Neural cell (in vitro differentiated cells): ENCODE results near the gene CSNK2B. TPM values are rescaled to one million over a fixed set of nuclear protein-coding genes. Genes with fewer than 3 reads are reported as not detected.

Source experiments
- H2AFZ ChIP-seq: fragments of 200-600, 300-800 bp; sonication (generic), shearing (Covaris generic); 2 replicates; pipeline ENCODE4 v1.6.0; 2014; ENCODE audit warnings: low read depth, mild to moderate bottlenecking, antibody characterized with exemption, low read length, moderate library complexity
- H3F3A ChIP-seq: fragments of 200-600 bp; shearing (Covaris generic); 2 replicates; pipeline ENCODE4 v1.6.1; 2016; ENCODE audit warnings: mild to moderate bottlenecking, moderate library complexity, mixed read lengths, antibody characterized with exemption, low read length; ENCODE audit not compliant: insufficient read depth, poor library complexity, severe bottlenecking
- H3K27ac ChIP-seq: fragments of 200-600, 300-800 bp; sonication (generic), shearing (Covaris generic); 2 replicates; pipeline ENCODE4 v1.5.1; 2014; ENCODE audit warnings: mild to moderate bottlenecking, low read length, moderate library complexity
- H3K27me3 ChIP-seq: fragments of 300-800, 200-600 bp; sonication (generic), shearing (Covaris generic); 2 replicates; pipeline ENCODE4 v1.6.0; 2014; ENCODE audit warnings: mild to moderate bottlenecking, low read depth, low read length, moderate library complexity; ENCODE audit not compliant: insufficient read depth
- H3K36me3 ChIP-seq: fragments of 300-800, 200-600 bp; sonication (generic), shearing (Covaris generic); 2 replicates; pipeline ENCODE4 v1.5.1; 2014; ENCODE audit warnings: mild to moderate bottlenecking, antibody characterized with exemption, low read length, moderate library complexity; ENCODE audit not compliant: insufficient read depth
- H3K4me2 ChIP-seq: fragments of 300-800, 200-600 bp; sonication (generic), shearing (Covaris generic); 2 replicates; pipeline ENCODE4 v1.6.0; 2014; ENCODE audit warnings: mild to moderate bottlenecking, low read length
- H3K4me3 ChIP-seq: fragments of 300-800, 200-600 bp; sonication (generic), shearing (Covaris generic); 2 replicates; pipeline ENCODE4 v1.5.1; 2014; ENCODE audit warnings: mild to moderate bottlenecking, low read length, moderate library complexity
- H3K79me2 ChIP-seq: fragments of 200-600 bp; shearing (Covaris generic); replicated peaks from 2 replicates; pipeline ENCODE4 v1.6.0; 2014; ENCODE audit warnings: mild to moderate bottlenecking, low read length, moderate library complexity; ENCODE audit not compliant: insufficient read depth
- H3K9ac ChIP-seq: fragments of 300-800, 200-600 bp; sonication (generic), shearing (Covaris generic); 2 replicates; pipeline ENCODE4 v1.6.1; 2016; ENCODE audit warnings: mild to moderate bottlenecking, low read length, mixed read lengths
- H3K9me2 ChIP-seq: fragments of 200-600 bp; shearing (Covaris generic); 2 replicates; pipeline ENCODE4 v1.6.1; 2016; ENCODE audit warnings: mild to moderate bottlenecking, low read length, mixed read lengths; ENCODE audit not compliant: insufficient read depth
- H3K9me3 ChIP-seq: fragments of 200-600, 300-800 bp; sonication (generic), shearing (Covaris generic); 2 replicates; pipeline ENCODE4 v1.6.1; 2016; ENCODE audit warnings: mild to moderate bottlenecking, mixed run types, low read length, moderate library complexity, mixed read lengths
- H4K20me1 ChIP-seq: fragments of 200-600 bp; shearing (Covaris generic); 2 replicates; pipeline ENCODE4 v1.6.1; 2016; ENCODE audit warnings: mild to moderate bottlenecking, mixed run types; ENCODE audit not compliant: insufficient read depth
- CTCF ChIP-seq: fragments of 450-650 bp; IDR thresholded peaks from 2 replicates; pipeline ENCODE4 v1.5.1; 2014; ENCODE audit warnings: antibody characterized with exemption, mild to moderate bottlenecking, moderate library complexity; ENCODE audit not compliant: poor library complexity, severe bottlenecking
- EP300 ChIP-seq: fragments of 450-650 bp; conservative IDR thresholded peaks from 2 replicates; pipeline ENCODE4 v1.6.1; 2014; ENCODE audit warnings: antibody characterized with exemption, mild to moderate bottlenecking, moderate library complexity; ENCODE audit not compliant: poor library complexity, severe bottlenecking
- EZH2 ChIP-seq: fragments of 200-600, 300-800 bp; shearing (Covaris generic), sonication (generic); IDR thresholded peaks from 2 replicates; pipeline ENCODE4 v1.6.1; 2014; ENCODE audit warnings: antibody characterized with exemption, low read length, borderline replicate concordance, mild to moderate bottlenecking; ENCODE audit not compliant: insufficient read depth, poor library complexity, severe bottlenecking
- MXI1 ChIP-seq: fragments of 450-650 bp; conservative IDR thresholded peaks from 2 replicates; pipeline ENCODE4 v1.6.1; 2014; ENCODE audit warnings: antibody characterized with exemption, mild to moderate bottlenecking; ENCODE audit not compliant: poor library complexity, severe bottlenecking
- POLR2AphosphoS5 ChIP-seq: IDR thresholded peaks from 2 replicates; pipeline ENCODE4 v1.6.1; 2012
- RAD21 ChIP-seq: fragments of 450-650 bp; conservative IDR thresholded peaks from 2 replicates; pipeline ENCODE4 v1.6.1; 2014; ENCODE audit warnings: antibody characterized with exemption, mild to moderate bottlenecking, moderate library complexity
- REST ChIP-seq: IDR thresholded peaks from 2 replicates; pipeline ENCODE4 v1.6.1; 2012; ENCODE audit warnings: borderline replicate concordance
- SMC3 ChIP-seq: fragments of 450-650 bp; conservative IDR thresholded peaks from 2 replicates; pipeline ENCODE4 v1.6.1; 2014; ENCODE audit warnings: antibody characterized with exemption, mild to moderate bottlenecking, moderate library complexity; ENCODE audit not compliant: poor library complexity
- TAF1 ChIP-seq: IDR thresholded peaks from 2 replicates; pipeline ENCODE4 v1.6.1; 2012; ENCODE audit warnings: low read depth
- polyA plus RNA-seq: library from polyadenylated mRNA; depleted of rRNA; stranded (reverse); fragments of >200 nt; gene quantifications from 2 replicates; pipeline ENCODE4 v1.2.3, GENCODE V29; 2014

CSNK2B gene
- polyA plus RNA-seq, 1 donor from 2014 or later = 135 TPM

GRCh38 chr6:31715022-31715958, 49.4 kb downstream of the CSNK2B start, which contains the start of gene LY6G6D:
Gene LY6G6D (plus strand): TSS chr6:31715348. CDS start chr6:31715356, 8 bp downstream.
- peak within 1 kb of the TSS; percentile 56 for H3K27ac ChIP-seq
- H3K36me3 ChIP-seq = no peaks in the 10 kb centered on the region
- no peaks in the 10 kb centered on the region for H3K9me3 ChIP-seq
- H3K4me3 ChIP-seq = peak within 1 kb of the TSS; percentile 23
- no peaks in the 10 kb centered on the region for H3F3A ChIP-seq
- no peaks in the 10 kb centered on the region for H4K20me1 ChIP-seq
- H2AFZ ChIP-seq = peak within 1 kb of the TSS; percentile 84
- H3K79me2 ChIP-seq = no peaks in the 10 kb centered on the region
- TF ChIP-seq TAF1 (no peak), RAD21 (no peak)
- H3K4me2 ChIP-seq = peak within 1 kb of the TSS; percentile 30
- peak within 1 kb of the TSS; percentile 48 for H3K9ac ChIP-seq
- no peaks in the 10 kb centered on the region for H3K9me2 ChIP-seq
- H3K27me3 ChIP-seq = no peaks in the 10 kb centered on the region

- no peaks in the 10 kb centered on the region for H4K20me1 ChIP-seq
- H3K4me3 ChIP-seq = no peak overlapping the region
- no peaks in the 10 kb centered on the region for H3K27me3 ChIP-seq
- no peak overlapping the region for H3K27ac ChIP-seq
- no peak for TF ChIP-seq EZH2
- H3K36me3 ChIP-seq = no peaks in the 10 kb centered on the region
- no peak overlapping the region for H3K4me2 ChIP-seq
- H2AFZ ChIP-seq = no peak overlapping the region
- no peaks in the 10 kb centered on the region for H3K79me2 ChIP-seq
- H3K9me2 ChIP-seq = no peaks in the 10 kb centered on the region
- no peaks in the 10 kb centered on the region for H3F3A ChIP-seq
- no peak overlapping the region for H3K9ac ChIP-seq
- no peaks in the 10 kb centered on the region for H3K9me3 ChIP-seq
These were observed 51.8 kb downstream of the CSNK2B start for GRCh38 chr6:31717499-31718222.

- no peaks in the 10 kb centered on the region for H3K79me2 ChIP-seq
- no peak overlapping the region for H3K27ac ChIP-seq
- H3K27me3 ChIP-seq = no peaks in the 10 kb centered on the region
- no peak overlapping the region for H3K4me3 ChIP-seq
- H3K9me3 ChIP-seq = no peaks in the 10 kb centered on the region
- no peak overlapping the region for H3K4me2 ChIP-seq
- H2AFZ ChIP-seq = no peak overlapping the region
- no peaks in the 10 kb centered on the region for H3F3A ChIP-seq
- H3K9ac ChIP-seq = no peak overlapping the region
- H3K9me2 ChIP-seq = no peaks in the 10 kb centered on the region
- no peaks in the 10 kb centered on the region for H3K36me3 ChIP-seq
- TF ChIP-seq EP300 = no peak
- no peaks in the 10 kb centered on the region for H4K20me1 ChIP-seq
These were observed 52.4 kb downstream of the CSNK2B start for GRCh38 chr6:31718265-31718664.

- Histone ChIP-seq H3F3A (no peaks in the 10 kb centered on the region), H3K4me3 (no peak overlapping the region), H3K79me2 (no peaks in the 10 kb centered on the region), H3K27ac (no peak overlapping the region), H3K9me3 (no peaks in the 10 kb centered on the region), H3K36me3 (no peaks in the 10 kb centered on the region), H4K20me1 (no peaks in the 10 kb centered on the region), H3K9ac (no peak overlapping the region), H2AFZ (no peak overlapping the region), H3K27me3 (no peaks in the 10 kb centered on the region), H3K9me2 (no peaks in the 10 kb centered on the region), H3K4me2 (no peak overlapping the region)
- TF ChIP-seq REST = no peak
- TF ChIP-seq POLR2AphosphoS5 = no peak
- no peak for TF ChIP-seq EP300
- no peak for TF ChIP-seq CTCF
- no peak for TF ChIP-seq EZH2
- no peak for TF ChIP-seq RAD21
- no peak for TF ChIP-seq MXI1
- no peak for TF ChIP-seq TAF1
- no peak for TF ChIP-seq SMC3
These were observed 53.1 kb downstream of the CSNK2B start for GRCh38 chr6:31719001-31719400.
